Thyroid gland (tissue), 4 donors: ENCODE results near the gene BCL2L1. TPM values are rescaled to one million over a fixed set of nuclear protein-coding genes. Genes with fewer than 3 reads are reported as not detected.

Source experiments
- DNase-seq, 2 donors: peaks; one replicate each; pipeline ENCODE4 v3.0.0-alpha.2; 2019
- H3K27ac ChIP-seq, 3 donors: fragments of 200-600 bp; sonication (generic); 1 replicate in 2 of 3; 2 replicates in 1 of 3; pipeline ENCODE4 v1.5.1; 2016 to 2019; ENCODE audit warnings: mild to moderate bottlenecking in 1 of 3, moderate library complexity in 1 of 3
- H3K27me3 ChIP-seq: fragments of 200-600 bp; sonication (generic); one replicate; pipeline ENCODE4 v1.5.1; 2019
- H3K36me3 ChIP-seq, 2 donors: fragments of 200-600 bp; sonication (generic); one replicate each; pipeline ENCODE4 v1.5.1; 2016 to 2019
- H3K4me1 ChIP-seq, 2 donors: fragments of 200-600 bp; sonication (generic); one replicate each; pipeline ENCODE4 v1.5.1; 2017 to 2019
- H3K4me3 ChIP-seq, 3 donors: fragments of 200-600 bp; sonication (generic); replicated peaks in 1 of 3; 1 replicate in 2 of 3; 2 replicates in 1 of 3; pipeline ENCODE4 v1.5.1; 2016; ENCODE audit warnings: mild to moderate bottlenecking in 1 of 3
- H3K9me3 ChIP-seq: fragments of 200-600 bp; sonication (generic); one replicate; pipeline ENCODE4 v1.5.1; 2017
- POLR2A ChIP-seq, 2 donors: fragments of 450-650 bp; IDR thresholded peaks; one replicate each; pipeline ENCODE4 v1.6.1; 2017; ENCODE audit warnings: antibody characterized with exemption in 2 of 2, mild to moderate bottlenecking in 2 of 2, moderate library complexity in 1 of 2
- WGBS, 2 donors: methylation state at CpG; one replicate each; pipeline ENCODE4 v1.1.5; 2017; 5-methylcytosine and 5-hydroxymethylcytosine counted together
- intact Hi-C: fragments of 100-400 bp; cut with DNase I; formaldehyde crosslinking; loops from one replicate; pipeline ENCODE4 v1.15.1; 2023
- total RNA-seq, 4 donors: library from RNA; depleted of rRNA; stranded (reverse); fragments of >200 nt; gene quantifications; one replicate each; pipeline ENCODE4 v1.2.3, GENCODE V29; 2016
- TF ChIP-seq, protein P1 (sequence below), 6 experiments: fragments of 200-600 bp in 3 of 6; fragments of 450-650 bp in 3 of 6; sonication (generic) in 3 of 6; IDR thresholded peaks; one replicate each; pipeline ENCODE4 v1.5.1; 2016 to 2019; ENCODE audit warnings: antibody characterized with exemption in 6 of 6, mild to moderate bottlenecking in 2 of 6, inconsistent platforms in 1 of 6, moderate library complexity in 1 of 6

BCL2L1 gene
- total RNA-seq, 4 donors from 2014 or later: 110 to 154 (median 125) TPM

DNA sequence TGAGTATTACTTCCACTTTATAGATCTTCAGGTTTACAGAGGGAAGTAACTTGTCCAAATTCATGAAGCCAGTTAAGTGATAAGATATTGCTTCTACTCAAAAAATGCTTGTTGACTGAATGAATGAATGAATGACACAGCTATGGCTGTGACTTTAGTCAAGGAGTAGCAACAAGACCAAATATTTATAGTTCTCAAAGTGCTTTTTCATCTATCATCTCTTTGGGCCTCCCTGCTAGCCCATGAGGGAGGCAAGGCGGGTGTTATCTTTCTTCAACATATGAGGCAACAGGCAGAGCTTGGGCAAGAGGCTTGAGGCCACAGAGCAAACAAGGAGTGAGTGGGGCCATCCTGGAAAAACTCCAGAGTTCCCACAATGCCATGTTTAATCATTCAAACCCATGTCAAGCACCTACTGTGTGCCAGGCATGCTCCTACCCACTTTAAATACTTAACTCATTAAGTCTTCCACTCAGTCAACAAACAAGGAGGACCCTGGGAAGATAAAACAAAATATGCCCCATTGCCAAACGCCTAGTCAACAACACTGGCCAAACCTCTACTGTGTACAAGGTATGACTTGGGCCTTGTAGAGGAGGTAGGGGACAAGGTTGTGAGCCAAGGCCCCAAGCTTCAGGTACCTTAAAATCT lies 15.9 kb downstream of the BCL2L1 start:
- WGBS, 2 donors: 93 to 95% methylated on average over 2 of the region's 2 CpGs
- H3K27me3 ChIP-seq: no peaks in the 10 kb centered on the region
- peaks cover 9 to 12% of the 10 kb centered on the region in 2 donors for H3K36me3 ChIP-seq
- H3K4me3 ChIP-seq: no peak overlapping the region
- TF ChIP-seq, protein P1, sequence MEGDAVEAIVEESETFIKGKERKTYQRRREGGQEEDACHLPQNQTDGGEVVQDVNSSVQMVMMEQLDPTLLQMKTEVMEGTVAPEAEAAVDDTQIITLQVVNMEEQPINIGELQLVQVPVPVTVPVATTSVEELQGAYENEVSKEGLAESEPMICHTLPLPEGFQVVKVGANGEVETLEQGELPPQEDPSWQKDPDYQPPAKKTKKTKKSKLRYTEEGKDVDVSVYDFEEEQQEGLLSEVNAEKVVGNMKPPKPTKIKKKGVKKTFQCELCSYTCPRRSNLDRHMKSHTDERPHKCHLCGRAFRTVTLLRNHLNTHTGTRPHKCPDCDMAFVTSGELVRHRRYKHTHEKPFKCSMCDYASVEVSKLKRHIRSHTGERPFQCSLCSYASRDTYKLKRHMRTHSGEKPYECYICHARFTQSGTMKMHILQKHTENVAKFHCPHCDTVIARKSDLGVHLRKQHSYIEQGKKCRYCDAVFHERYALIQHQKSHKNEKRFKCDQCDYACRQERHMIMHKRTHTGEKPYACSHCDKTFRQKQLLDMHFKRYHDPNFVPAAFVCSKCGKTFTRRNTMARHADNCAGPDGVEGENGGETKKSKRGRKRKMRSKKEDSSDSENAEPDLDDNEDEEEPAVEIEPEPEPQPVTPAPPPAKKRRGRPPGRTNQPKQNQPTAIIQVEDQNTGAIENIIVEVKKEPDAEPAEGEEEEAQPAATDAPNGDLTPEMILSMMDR (IDR thresholded peaks at IDR 0.05): no peak
- TF ChIP-seq POLR2A (IDR thresholded peaks at IDR 0.05): no peak
- H3K27ac ChIP-seq: peak overlapping the region; percentile 81 to 99 (median 98)
- intact Hi-C loops: no loop called here
- H3K4me1 ChIP-seq: peaks cover 76 to 89% of the 10 kb centered on the region in 2 donors
- H3K9me3 ChIP-seq: no peaks in the 10 kb centered on the region
- DNase-seq: no peak

DNA sequence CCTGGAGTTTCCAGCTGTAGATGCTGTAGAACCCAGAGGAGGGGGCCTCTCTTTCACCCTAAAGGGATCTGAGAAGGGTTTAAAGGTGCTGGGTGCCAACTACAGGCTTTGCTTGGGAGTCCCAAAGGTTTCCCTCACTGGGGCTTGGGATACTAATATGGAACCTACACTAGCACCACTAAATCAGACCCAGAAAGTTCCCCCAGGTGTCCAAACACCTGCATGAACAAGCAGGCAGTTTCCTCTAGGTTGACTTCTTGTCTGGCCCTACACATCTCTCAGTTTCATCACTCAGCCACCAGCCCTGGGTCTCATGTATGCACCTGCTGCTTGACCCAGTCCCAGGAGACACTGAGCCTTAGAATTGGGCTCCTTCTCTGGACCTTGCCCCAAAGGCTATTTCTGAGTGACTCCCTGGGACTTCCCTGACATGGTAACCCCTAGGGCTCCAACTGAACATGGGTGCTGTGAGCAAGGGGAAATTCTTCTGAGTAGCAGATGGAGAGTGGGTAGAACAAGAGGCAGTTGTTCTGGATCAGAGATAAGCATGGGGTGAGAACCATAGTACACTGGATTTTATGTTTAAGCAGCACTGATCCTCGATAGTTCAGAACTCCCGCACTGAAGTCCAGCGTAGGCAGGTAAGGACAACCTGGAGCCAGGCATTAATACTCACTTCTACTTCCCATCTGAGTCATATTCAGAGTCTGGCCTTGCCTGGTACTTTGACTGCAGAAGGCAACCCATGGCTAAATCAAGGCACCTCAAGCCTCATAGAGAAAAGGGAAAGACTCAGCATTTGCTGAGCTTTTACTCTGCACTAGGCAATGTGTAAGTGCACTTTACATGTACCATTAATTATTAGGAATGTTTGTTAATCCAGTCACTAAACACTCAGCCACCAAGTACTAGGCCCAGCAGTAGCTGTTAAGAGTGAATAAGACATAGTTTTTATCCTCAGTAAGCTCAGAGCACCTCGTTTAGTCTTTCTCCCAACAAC lies 16.8 kb downstream of the BCL2L1 start:
- Histone ChIP-seq H3K4me3 (no peak overlapping the region), H3K27ac (peak overlapping the region; percentile 81 to 99 (median 98)), H3K27me3 (no peaks in the 10 kb centered on the region), H3K9me3 (no peaks in the 10 kb centered on the region), H3K36me3 (peaks cover 9 to 12% of the 10 kb centered on the region in 2 donors), H3K4me1 (peaks cover 68 to 84% of the 10 kb centered on the region in 2 donors)
- TF ChIP-seq POLR2A (IDR thresholded peaks at IDR 0.05): no peak
- TF ChIP-seq, protein P1 (IDR thresholded peaks at IDR 0.05): no peak
- no peak for DNase-seq
- 73 to 88% methylated on average over 4 of the region's 4 CpGs for WGBS, 2 donors
- intact Hi-C loops: no loop called here

DNA sequence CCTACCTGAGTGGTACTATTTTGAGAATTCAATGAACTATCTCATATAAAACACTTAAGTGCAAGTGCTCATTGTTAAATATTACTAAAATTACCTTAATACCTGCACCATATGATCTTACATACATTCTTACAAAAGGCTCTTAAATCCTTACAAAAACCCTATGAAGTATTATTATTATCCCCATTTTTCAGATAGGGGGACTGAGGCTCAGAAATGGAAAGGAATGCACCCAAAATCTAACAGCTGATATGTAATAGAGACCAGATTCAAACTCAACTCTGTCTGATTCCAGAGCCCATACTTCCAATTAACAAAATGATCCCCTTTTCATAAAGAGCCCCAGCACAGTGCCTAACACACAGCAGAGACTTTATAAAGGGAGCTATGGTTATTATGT lies 17.5 kb downstream of the BCL2L1 start:
- peaks cover 9 to 12% of the 10 kb centered on the region in 2 donors for H3K36me3 ChIP-seq
- H3K27ac ChIP-seq: peak overlapping the region; percentile 81 to 99 (median 98)
- H3K27me3 ChIP-seq: no peaks in the 10 kb centered on the region
- TF ChIP-seq, protein P1 (IDR thresholded peaks at IDR 0.05): no peak
- TF ChIP-seq POLR2A (IDR thresholded peaks at IDR 0.05): no peak
- no peaks in the 10 kb centered on the region for H3K9me3 ChIP-seq
- no peak for DNase-seq
- intact Hi-C loops: no loop called here
- H3K4me3 ChIP-seq: no peak overlapping the region
- peaks cover 69 to 84% of the 10 kb centered on the region in 2 donors for H3K4me1 ChIP-seq

DNA sequence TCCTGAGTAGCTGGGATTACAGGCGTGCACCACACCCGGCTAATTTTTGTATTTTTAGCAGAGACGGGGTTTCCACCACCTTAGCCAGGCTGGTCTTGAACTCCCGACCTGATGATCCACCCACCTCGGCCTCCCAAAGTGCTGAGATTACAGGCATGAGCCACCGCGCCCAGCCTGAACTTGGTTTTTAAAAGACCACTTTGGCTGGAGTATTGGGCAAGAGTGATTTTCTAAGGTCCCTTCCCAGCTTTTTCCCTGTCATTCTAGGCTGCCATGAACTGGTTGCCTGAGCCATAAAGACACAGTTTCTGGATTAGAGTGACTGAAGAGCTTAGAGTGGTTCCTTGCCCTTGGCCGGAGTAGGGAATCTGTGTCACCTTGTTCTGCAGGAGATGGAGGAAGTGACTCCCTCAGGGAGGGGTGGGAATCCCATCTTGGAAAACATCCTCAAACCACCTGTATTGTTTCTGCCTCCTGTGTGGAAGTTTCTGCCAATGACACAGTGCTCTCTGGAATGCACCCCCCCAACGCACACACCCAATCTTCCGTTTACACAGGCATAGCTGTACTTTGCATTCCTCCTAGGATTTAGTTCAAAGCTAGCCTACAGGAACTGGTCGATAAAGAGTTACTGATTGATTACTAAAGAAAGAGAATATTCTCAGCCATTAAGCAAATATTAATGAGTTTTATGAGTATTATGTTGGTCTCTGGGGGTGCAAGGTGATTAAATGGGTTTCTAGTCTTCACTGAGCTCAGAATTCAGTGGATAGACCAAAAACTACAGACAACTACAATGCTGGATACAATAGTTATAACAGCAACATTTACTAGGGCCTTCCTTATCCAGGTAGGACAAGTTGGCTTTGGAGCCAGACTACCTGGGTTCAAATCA lies 18.2 kb downstream of the BCL2L1 start:
- H3K9me3 ChIP-seq: no peaks in the 10 kb centered on the region
- H3K27me3 ChIP-seq: no peaks in the 10 kb centered on the region
- H3K27ac ChIP-seq: peak overlapping the region; percentile 81 to 99 (median 98)
- intact Hi-C loops: no loop called here
- peaks cover 9 to 12% of the 10 kb centered on the region in 2 donors for H3K36me3 ChIP-seq
- TF ChIP-seq, protein P1 (IDR thresholded peaks at IDR 0.05): no peak
- TF ChIP-seq POLR2A (IDR thresholded peaks at IDR 0.05): peak in 1 of 2 donors; percentile 52
- WGBS, 2 donors: 66 to 67% methylated on average over 11 of the region's 11 CpGs
- DNase-seq: peak; percentile 85 to 88
- H3K4me3 ChIP-seq: no peak overlapping the region
- peaks cover 72 to 86% of the 10 kb centered on the region in 2 donors for H3K4me1 ChIP-seq
